Astrocyte of the cerebellum (primary cell): ENCODE results near the gene LILRB5.

Source experiments
- DNase-seq: peaks from one replicate; pipeline ENCODE4 v3.0.0-alpha.2; 2011; ENCODE audit warnings: low read depth
- H3K4me3 ChIP-seq: 2 replicates; pipeline ENCODE4 v1.5.1; 2011; ENCODE audit warnings: mild to moderate bottlenecking, low read depth, low read length, moderate library complexity
- in situ Hi-C: cut with HindIII; loops from 2 replicates; pipeline ENCODE4 v1.10.0; 2017; ENCODE audit warnings: low sequenced_read_pairs
- TF ChIP-seq, protein P1 (sequence below): IDR thresholded peaks from 2 replicates; pipeline ENCODE4 v1.5.1; 2012; ENCODE audit warnings: low read length, low read depth, moderate library complexity, mild to moderate bottlenecking; ENCODE audit errors: missing control alignments

The LILRB5 gene

GRCh38 chr19:54256250-54257115 lies 590 bp downstream of the LILRB5 start:
- TF ChIP-seq, protein P1, sequence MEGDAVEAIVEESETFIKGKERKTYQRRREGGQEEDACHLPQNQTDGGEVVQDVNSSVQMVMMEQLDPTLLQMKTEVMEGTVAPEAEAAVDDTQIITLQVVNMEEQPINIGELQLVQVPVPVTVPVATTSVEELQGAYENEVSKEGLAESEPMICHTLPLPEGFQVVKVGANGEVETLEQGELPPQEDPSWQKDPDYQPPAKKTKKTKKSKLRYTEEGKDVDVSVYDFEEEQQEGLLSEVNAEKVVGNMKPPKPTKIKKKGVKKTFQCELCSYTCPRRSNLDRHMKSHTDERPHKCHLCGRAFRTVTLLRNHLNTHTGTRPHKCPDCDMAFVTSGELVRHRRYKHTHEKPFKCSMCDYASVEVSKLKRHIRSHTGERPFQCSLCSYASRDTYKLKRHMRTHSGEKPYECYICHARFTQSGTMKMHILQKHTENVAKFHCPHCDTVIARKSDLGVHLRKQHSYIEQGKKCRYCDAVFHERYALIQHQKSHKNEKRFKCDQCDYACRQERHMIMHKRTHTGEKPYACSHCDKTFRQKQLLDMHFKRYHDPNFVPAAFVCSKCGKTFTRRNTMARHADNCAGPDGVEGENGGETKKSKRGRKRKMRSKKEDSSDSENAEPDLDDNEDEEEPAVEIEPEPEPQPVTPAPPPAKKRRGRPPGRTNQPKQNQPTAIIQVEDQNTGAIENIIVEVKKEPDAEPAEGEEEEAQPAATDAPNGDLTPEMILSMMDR = no peak
- DNase-seq = no peak
- in situ Hi-C loops = no loop called here
- H3K4me3 ChIP-seq = no peak overlapping the region

GRCh38 chr19:54255105-54255775 lies 1.8 kb downstream of the LILRB5 start:
- DNase-seq = no peak
- TF ChIP-seq, protein P1 = no peak
- H3K4me3 ChIP-seq = no peak overlapping the region
- in situ Hi-C loops = no loop called here

DNA sequence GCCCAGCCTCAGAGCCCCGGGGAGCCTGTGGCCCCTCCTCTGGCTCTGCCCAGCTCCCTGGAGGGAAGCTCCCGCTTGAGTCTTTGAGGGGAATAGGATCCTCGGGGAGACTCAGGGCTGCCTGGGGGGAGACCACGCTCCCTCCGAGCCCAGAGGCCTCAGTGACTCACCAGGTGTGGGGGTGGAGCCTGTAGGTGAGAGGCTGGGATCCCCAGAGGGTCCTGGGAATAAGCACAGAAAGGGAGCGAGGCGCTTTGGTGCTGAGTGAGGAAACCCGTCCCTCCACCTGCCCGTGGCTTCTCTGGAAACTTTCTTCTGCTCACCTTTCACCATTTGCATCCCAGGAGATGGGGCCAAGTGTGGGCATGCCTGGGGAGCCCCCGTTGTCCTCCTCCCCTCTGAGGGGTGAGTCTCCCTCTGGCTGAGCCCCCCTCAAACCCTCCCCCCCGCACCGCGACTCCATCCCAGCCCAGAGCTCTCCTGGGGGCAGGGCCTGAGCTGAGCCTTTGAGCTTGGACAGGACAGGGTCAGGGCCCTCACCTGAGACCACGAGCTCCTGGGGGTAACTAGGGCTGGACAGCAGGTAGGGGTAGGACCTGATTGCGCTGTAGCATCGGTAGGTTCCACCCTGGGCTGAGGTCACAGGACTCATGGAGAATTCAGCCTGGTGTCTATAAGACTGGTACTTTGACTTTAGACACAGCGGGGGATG lies 2.7 kb downstream of the LILRB5 start:
- no peak for DNase-seq
- H3K4me3 ChIP-seq = no peak overlapping the region
- TF ChIP-seq, protein P1 = no peak
- in situ Hi-C loops = no loop called here

DNA sequence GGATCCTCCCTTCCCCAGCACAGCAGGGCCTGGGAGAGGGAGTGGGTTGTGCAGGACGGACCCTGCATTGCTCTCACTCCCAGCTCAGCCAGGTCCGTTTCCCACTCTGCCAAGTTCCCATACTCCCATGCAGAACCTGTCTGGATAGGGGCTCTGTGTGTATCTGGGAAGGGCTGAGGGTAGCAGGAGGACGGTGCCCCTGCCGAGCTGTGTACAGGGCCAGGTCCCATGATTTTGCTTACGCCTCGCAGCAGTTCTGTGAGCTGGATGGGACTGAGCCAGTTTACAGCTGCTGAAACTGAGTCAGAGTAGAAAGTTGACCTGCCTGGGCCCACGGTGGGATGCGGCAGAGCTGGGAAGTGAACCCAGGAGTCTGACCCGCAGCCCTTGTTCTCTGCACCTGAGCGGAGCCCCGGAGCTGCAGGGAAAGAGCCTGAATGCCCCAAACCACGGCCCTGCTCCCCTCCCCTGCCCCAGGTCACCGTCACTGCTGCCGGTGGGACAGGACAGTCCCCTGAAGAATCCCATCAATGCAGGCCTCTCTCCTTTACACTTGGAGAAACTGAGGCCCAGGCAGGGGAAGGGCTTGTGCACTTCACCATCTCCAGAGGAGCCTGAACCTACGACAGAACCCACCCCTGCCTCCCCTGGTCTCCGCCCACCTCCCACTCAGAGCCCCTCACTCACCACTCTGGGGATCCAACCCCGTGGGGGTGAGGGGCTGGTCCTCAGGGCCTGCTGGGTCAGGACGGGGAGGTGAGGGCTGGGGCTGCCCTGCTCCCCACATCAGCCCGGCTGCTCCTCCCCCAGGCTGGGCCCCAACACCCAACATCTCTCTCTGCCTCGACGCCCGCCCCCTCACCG lies 3.5 kb downstream of the LILRB5 start:
- TF ChIP-seq, protein P1 = no peak
- no peak for DNase-seq
- H3K4me3 ChIP-seq = no peak overlapping the region
- in situ Hi-C loops = no loop called here

GRCh38 chr19:54252845-54253244 lies 4.2 kb downstream of the LILRB5 start:
- in situ Hi-C loops = no loop called here
- TF ChIP-seq, protein P1 = no peak
- DNase-seq = no peak
- no peak overlapping the region for H3K4me3 ChIP-seq

DNA sequence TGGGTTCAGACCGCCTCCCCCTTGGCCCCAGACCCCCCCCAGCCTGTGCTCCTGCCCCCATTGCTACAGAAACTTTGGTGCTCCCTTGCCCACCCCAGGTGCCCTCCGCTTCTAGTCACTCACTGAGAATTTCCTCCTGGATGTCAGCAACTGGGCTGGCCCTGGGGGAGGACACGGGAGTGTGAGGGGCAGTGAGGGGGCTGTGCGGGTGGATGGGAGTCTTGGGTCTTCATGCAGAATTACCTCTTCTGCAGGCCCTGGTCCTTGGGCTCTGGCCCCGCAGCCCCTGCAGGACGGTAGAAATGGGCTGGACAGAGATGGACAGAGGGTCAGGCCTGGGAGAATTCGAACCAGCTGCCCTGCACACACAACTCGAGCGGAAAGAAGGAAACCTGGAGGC lies 4.8 kb downstream of the LILRB5 start:
- no peak for DNase-seq
- no peak overlapping the region for H3K4me3 ChIP-seq
- in situ Hi-C loops = no loop called here
- TF ChIP-seq, protein P1 = no peak
